Bronchial epithelial cell (primary cell): ENCODE measurements around the gene PRSS23. TPM values are rescaled to one million over a fixed set of nuclear protein-coding genes. Genes with fewer than 3 reads are reported as not detected.

Experiments used
- DNase-seq: peaks from one replicate; pipeline ENCODE4 v3.0.0-alpha.2; 2010; ENCODE audit warnings: low read depth
- FAIRE-seq: peaks from 2 replicates; lab custom pipeline; 2011; peaks lifted over from hg19 to GRCh38; lab: Jason Lieb, UNC
- H3K27me3 ChIP-seq: 2 replicates; pipeline ENCODE4 v1.5.1; 2011; ENCODE audit warnings: low read length; ENCODE audit not compliant: control insufficient read depth, insufficient read depth
- H3K36me3 ChIP-seq: 2 replicates; pipeline ENCODE4 v1.5.1; 2011; ENCODE audit warnings: low read length; ENCODE audit not compliant: control insufficient read depth, insufficient read depth
- H3K4me3 ChIP-seq: 2 replicates; pipeline ENCODE4 v1.5.1; 2011; ENCODE audit warnings: mild to moderate bottlenecking, low read depth, low read length, control low read depth
- CTCF ChIP-seq: IDR thresholded peaks from 2 replicates; pipeline ENCODE4 v1.5.1; 2011; ENCODE audit warnings: mild to moderate bottlenecking, moderate library complexity, low read length, control low read depth, inconsistent platforms; ENCODE audit not compliant: insufficient read depth, severe bottlenecking
- total RNA-seq: library from RNA; depleted of rRNA; stranded (reverse); fragments of >200 nt; gene quantifications from 2 replicates; pipeline ENCODE4 v1.2.1, GENCODE V29; 2014

The PRSS23 gene
- total RNA-seq, 1 donor from 2014 or later = 75.0 TPM

- FAIRE-seq = no peak
- H3K4me3 ChIP-seq = no peak overlapping the region
- no peak for DNase-seq
- H3K27me3 ChIP-seq = no peaks in the 10 kb centered on the region
- TF ChIP-seq CTCF = no peak
- no peaks in the 10 kb centered on the region for H3K36me3 ChIP-seq
Measured at GRCh38 chr11:86848132-86848531, 47.8 kb downstream of the PRSS23 start.

DNA sequence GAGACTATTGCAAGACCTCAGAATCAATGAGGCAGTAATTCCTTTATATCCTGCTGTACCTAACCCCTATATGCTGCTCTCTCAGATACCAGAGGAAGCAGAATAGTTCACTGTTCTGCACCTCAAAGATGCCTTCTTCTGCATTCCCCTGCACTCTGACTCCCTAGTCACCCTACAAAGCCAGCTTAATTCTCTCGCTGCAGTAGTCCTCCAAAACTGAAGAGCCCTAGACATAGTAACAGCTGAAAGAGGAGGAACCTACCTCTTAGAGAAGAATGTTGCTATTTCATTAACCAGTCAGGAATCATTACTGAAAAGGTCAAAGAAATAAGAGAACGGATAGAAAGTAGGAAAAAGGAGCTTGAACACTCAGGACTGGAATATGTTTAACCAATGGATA is 49.3 kb downstream of the PRSS23 start:
- no peak for TF ChIP-seq CTCF
- Histone ChIP-seq H3K4me3 (no peak overlapping the region), H3K36me3 (no peaks in the 10 kb centered on the region), H3K27me3 (no peaks in the 10 kb centered on the region)
- FAIRE-seq (no peak), DNase-seq (no peak)

Other genes starting within 250 kb of the PRSS23 start
- gene ME3, start 127.9 kb upstream of the PRSS23 start, total RNA-seq = 8.8 and 10.3 TPM in 2 replicates
- gene FZD4, start 154.9 kb downstream of the PRSS23 start, total RNA-seq = 0.38 and 0.53 TPM in 2 replicates
- gene TMEM135, start 237.4 kb downstream of the PRSS23 start, total RNA-seq = 6.5 and 6.8 TPM in 2 replicates